A549 (cell line): ENCODE measurements around the gene BRMS1.

ENCODE experiments used
- KDM5A ChIP-seq: fragments of 200-600 bp; sonication (generic); IDR thresholded peaks from 2 replicates; pipeline ENCODE4 v1.6.1; 2016; ENCODE audit warnings: antibody characterized with exemption, mild to moderate bottlenecking
- MAZ ChIP-seq: fragments of 150-350 bp; IDR thresholded peaks from 2 replicates; pipeline ENCODE4 v1.6.1; 2014; ENCODE audit warnings: antibody characterized with exemption, low read depth, low read length, borderline replicate concordance
- POLR2A ChIP-seq: IDR thresholded peaks from 2 replicates; pipeline ENCODE4 v1.6.1; 2012; ENCODE audit warnings: mild to moderate bottlenecking, low read length
- RAD21 ChIP-seq, 2 experiments: fragments of >200 bp in 1 of 2; sonication (Bioruptor Twin) in 1 of 2; formaldehyde crosslinking in 1 of 2; IDR thresholded peaks in 1 of 2; conservative IDR thresholded peaks in 1 of 2; 2 replicates in 1 of 2; 3 replicates in 1 of 2; pipeline ENCODE4 v1.6.1; 2012 to 2018; ENCODE audit warnings: inconsistent platforms in 1 of 2
- TF ChIP-seq, protein P1 (sequence below): fragments of >200 bp; sonication (Bioruptor Twin); formaldehyde crosslinking; IDR thresholded peaks from 3 replicates; pipeline ENCODE4 v1.5.1; 2016
- TF ChIP-seq, protein P2 (sequence below): fragments of 200-600 bp; sonication (generic); IDR thresholded peaks from 2 replicates; pipeline ENCODE4 v1.6.1; 2016; ENCODE audit warnings: antibody characterized with exemption, mild to moderate bottlenecking, moderate library complexity

- TF ChIP-seq KDM5A (no peak), MAZ (no peak), POLR2A (no peak), RAD21 (conservative IDR thresholded peaks at IDR 0.05 in 1 of 2, IDR thresholded peaks at IDR 0.05 in 1 of 2) (no peak)
- TF ChIP-seq, protein P1, sequence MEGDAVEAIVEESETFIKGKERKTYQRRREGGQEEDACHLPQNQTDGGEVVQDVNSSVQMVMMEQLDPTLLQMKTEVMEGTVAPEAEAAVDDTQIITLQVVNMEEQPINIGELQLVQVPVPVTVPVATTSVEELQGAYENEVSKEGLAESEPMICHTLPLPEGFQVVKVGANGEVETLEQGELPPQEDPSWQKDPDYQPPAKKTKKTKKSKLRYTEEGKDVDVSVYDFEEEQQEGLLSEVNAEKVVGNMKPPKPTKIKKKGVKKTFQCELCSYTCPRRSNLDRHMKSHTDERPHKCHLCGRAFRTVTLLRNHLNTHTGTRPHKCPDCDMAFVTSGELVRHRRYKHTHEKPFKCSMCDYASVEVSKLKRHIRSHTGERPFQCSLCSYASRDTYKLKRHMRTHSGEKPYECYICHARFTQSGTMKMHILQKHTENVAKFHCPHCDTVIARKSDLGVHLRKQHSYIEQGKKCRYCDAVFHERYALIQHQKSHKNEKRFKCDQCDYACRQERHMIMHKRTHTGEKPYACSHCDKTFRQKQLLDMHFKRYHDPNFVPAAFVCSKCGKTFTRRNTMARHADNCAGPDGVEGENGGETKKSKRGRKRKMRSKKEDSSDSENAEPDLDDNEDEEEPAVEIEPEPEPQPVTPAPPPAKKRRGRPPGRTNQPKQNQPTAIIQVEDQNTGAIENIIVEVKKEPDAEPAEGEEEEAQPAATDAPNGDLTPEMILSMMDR, result peak; percentile 58
- TF ChIP-seq, protein P2, sequence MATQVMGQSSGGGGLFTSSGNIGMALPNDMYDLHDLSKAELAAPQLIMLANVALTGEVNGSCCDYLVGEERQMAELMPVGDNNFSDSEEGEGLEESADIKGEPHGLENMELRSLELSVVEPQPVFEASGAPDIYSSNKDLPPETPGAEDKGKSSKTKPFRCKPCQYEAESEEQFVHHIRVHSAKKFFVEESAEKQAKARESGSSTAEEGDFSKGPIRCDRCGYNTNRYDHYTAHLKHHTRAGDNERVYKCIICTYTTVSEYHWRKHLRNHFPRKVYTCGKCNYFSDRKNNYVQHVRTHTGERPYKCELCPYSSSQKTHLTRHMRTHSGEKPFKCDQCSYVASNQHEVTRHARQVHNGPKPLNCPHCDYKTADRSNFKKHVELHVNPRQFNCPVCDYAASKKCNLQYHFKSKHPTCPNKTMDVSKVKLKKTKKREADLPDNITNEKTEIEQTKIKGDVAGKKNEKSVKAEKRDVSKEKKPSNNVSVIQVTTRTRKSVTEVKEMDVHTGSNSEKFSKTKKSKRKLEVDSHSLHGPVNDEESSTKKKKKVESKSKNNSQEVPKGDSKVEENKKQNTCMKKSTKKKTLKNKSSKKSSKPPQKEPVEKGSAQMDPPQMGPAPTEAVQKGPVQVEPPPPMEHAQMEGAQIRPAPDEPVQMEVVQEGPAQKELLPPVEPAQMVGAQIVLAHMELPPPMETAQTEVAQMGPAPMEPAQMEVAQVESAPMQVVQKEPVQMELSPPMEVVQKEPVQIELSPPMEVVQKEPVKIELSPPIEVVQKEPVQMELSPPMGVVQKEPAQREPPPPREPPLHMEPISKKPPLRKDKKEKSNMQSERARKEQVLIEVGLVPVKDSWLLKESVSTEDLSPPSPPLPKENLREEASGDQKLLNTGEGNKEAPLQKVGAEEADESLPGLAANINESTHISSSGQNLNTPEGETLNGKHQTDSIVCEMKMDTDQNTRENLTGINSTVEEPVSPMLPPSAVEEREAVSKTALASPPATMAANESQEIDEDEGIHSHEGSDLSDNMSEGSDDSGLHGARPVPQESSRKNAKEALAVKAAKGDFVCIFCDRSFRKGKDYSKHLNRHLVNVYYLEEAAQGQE, result no peak
These were observed 19.1 kb upstream of the BRMS1 start for GRCh38 chr11:66363805-66364535.
